ENCODE data around the gene BTLA. TPM values are rescaled to one million over a fixed set of nuclear protein-coding genes. Genes with fewer than 3 reads are reported as not detected.
A peak's percentile ranks its signal among the peaks of the same experiment; 100 is the strongest.

The BTLA gene
- total and polyA plus RNA-seq, 10 of the 15 experiments (the other 5 are each of a cell fraction or from before 2014, with no cell fraction given) = 55.4 to 134 (median 84.2) TPM

- 0 out of 2 replicates have a peak, but pooled peaks have one; percentile 15 for TF ChIP-seq TCF7 (IDR thresholded peaks at IDR 0.05; ENCODE audit: borderline replicate concordance)
- TF ChIP-seq ESRRA (IDR thresholded peaks at IDR 0.05; ENCODE audit: low read length) = no peak
- no peak for TF ChIP-seq LARP7 (IDR thresholded peaks at IDR 0.05)
- no peak for TF ChIP-seq DPF2 (IDR thresholded peaks at IDR 0.05)
- no peak for TF ChIP-seq RBBP5 (conservative IDR thresholded peaks at IDR 0.05)
- no peak for TF ChIP-seq MEF2B (IDR thresholded peaks at IDR 0.05; ENCODE audit: partially characterized antibody, poor library complexity, severe bottlenecking)
- TF ChIP-seq E2F8 (IDR thresholded peaks at IDR 0.05; ENCODE audit: low read depth, partially characterized antibody) = no peak
- 0 out of 2 replicates have a peak, but pooled peaks have one; percentile 13 for TF ChIP-seq YY1 (IDR thresholded peaks at IDR 0.05; ENCODE audit: low read depth, low read length)
- TF ChIP-seq RFX5 (IDR thresholded peaks at IDR 0.05; ENCODE audit: low read depth, low read length) = no peak
- no peak for TF ChIP-seq NFYA (IDR thresholded peaks at IDR 0.05; ENCODE audit: borderline replicate concordance, low read depth, low read length)
- no peak for TF ChIP-seq RCOR1 (conservative IDR thresholded peaks at IDR 0.05; ENCODE audit: low read depth, low read length)
- no peak for TF ChIP-seq ZSCAN29 (IDR thresholded peaks at IDR 0.05)
- no peak for TF ChIP-seq PAX8 (IDR thresholded peaks at IDR 0.05)
- TF ChIP-seq RELA (IDR thresholded peaks at IDR 0.05; ENCODE audit: borderline replicate concordance, partially characterized antibody) = no peak
- TF ChIP-seq NFYB (IDR thresholded peaks at IDR 0.05; ENCODE audit: insufficient read depth, low read depth, low read length) = no peak
- TF ChIP-seq POU2F2 (IDR thresholded peaks at IDR 0.05; ENCODE audit: borderline replicate concordance, low read depth, low read length) = no peak
- TF ChIP-seq HDAC2 (IDR thresholded peaks at IDR 0.05) = no peak
- TF ChIP-seq ZBTB40 (IDR thresholded peaks at IDR 0.05; ENCODE audit: borderline replicate concordance) = no peak
- TF ChIP-seq SMARCA5 (IDR thresholded peaks at IDR 0.05) = no peak
- no peak for TF ChIP-seq BACH1 (IDR thresholded peaks at IDR 0.05; ENCODE audit: borderline replicate concordance)
- TF ChIP-seq SREBF2 (IDR thresholded peaks at IDR 0.05; ENCODE audit: low read length) = no peak
- TF ChIP-seq RB1 (IDR thresholded peaks at IDR 0.05; ENCODE audit: borderline replicate concordance) = peak; percentile 34; the same call in 1 of the 2 replicates
- no peak for TF ChIP-seq MEF2A (IDR thresholded peaks at IDR 0.05; ENCODE audit: insufficient read depth, low read depth, low read length)
- no peak for TF ChIP-seq SMC3 (IDR thresholded peaks at IDR 0.05; ENCODE audit: borderline replicate concordance, low read length)
- no peak for TF ChIP-seq IKZF2 (IDR thresholded peaks at IDR 0.05)
These were observed 2.8 kb downstream of the BTLA start (continued) for GRCh38 chr3:112496366-112497067.
